Endothelial cell of umbilical vein (primary cell): ENCODE measurements around the gene ITPRIPL2. TPM values are rescaled to one million over a fixed set of nuclear protein-coding genes. Genes with fewer than 3 reads are reported as not detected.

Experiments used
- BruUV-seq: library from RNA; stranded (reverse); fragments of 400-500 nt; replicated peaks from 2 replicates; lab custom pipeline; 2021; lab: Mats Ljungman, UMichigan
- CTCF ChIA-PET: fragments of 300-600, 350-600 bp; sonication (Branson Sonifier 250); formaldehyde crosslinking; loops from one replicate; lab custom pipeline; 2021; ENCODE audit warnings: antibody characterized with exemption, inconsistent platforms; lab: Charles Lee
- POLR2A ChIA-PET: fragments of 300-600, 350-600 bp; sonication (Branson Sonifier 250); formaldehyde crosslinking; loops from one replicate; lab custom pipeline; 2021; ENCODE audit warnings: antibody characterized with exemption, inconsistent platforms; lab: Charles Lee
- DNase-seq: peaks from one replicate; pipeline ENCODE4 v3.0.0-alpha.2; 2011; ENCODE audit warnings: low read depth, low spot score
- FAIRE-seq: peaks from 2 replicates; lab custom pipeline; 2011; peaks lifted over from hg19 to GRCh38; lab: Jason Lieb, UNC
- H2AFZ ChIP-seq: 2 replicates; pipeline ENCODE4 v1.6.0; 2012; ENCODE audit warnings: low read depth, low read length, control low read depth, inconsistent platforms
- H3K27ac ChIP-seq: 2 replicates; pipeline ENCODE4 v1.5.1; 2011; ENCODE audit warnings: low read depth, mild to moderate bottlenecking, control low read depth, low read length, moderate library complexity; ENCODE audit not compliant: insufficient read depth
- H3K27me3 ChIP-seq, 2 experiments: 2 replicates each; pipeline versions ENCODE4 v1.6.0 to v1.6.1; 2011; ENCODE audit warnings: low read length in 2 of 2, mixed read lengths in 1 of 2; ENCODE audit not compliant: control insufficient read depth in 2 of 2, insufficient read depth in 2 of 2
- H3K36me3 ChIP-seq, 2 experiments: 2 replicates in 1 of 2; 3 replicates in 1 of 2; pipeline ENCODE4 v1.5.1; 2011; ENCODE audit warnings: low read length in 2 of 2, mild to moderate bottlenecking in 1 of 2, moderate library complexity in 1 of 2; ENCODE audit not compliant: control insufficient read depth in 2 of 2, insufficient read depth in 2 of 2; ENCODE audit errors: extremely low read depth in 1 of 2
- H3K4me1 ChIP-seq: 3 replicates; pipeline ENCODE4 v1.5.1; 2011; ENCODE audit warnings: mild to moderate bottlenecking, low read length; ENCODE audit not compliant: control insufficient read depth, insufficient read depth; ENCODE audit errors: extremely low read depth
- H3K4me2 ChIP-seq: 2 replicates; pipeline ENCODE4 v1.6.1; 2011; ENCODE audit warnings: low read length, control low read depth, mixed read lengths; ENCODE audit not compliant: insufficient read depth
- H3K4me3 ChIP-seq, 3 experiments: fragments of 200-600 bp in 1 of 3; sonication (generic), shearing (Covaris generic) in 1 of 3; replicated peaks in 1 of 3; 2 replicates each; pipeline ENCODE4 v1.5.1; 2011 to 2016; ENCODE audit warnings: control low read depth in 3 of 3, low read length in 3 of 3, mild to moderate bottlenecking in 2 of 3, inconsistent platforms in 1 of 3, low read depth in 1 of 3, moderate library complexity in 1 of 3; ENCODE audit not compliant: insufficient read depth in 1 of 3
- H3K79me2 ChIP-seq: 2 replicates; pipeline ENCODE4 v1.6.0; 2012; ENCODE audit warnings: low read length, inconsistent platforms; ENCODE audit not compliant: control insufficient read depth, insufficient read depth
- H3K9ac ChIP-seq: replicated peaks from 2 replicates; pipeline ENCODE3; 2011; ENCODE audit warnings: low read length, control low read depth; ENCODE audit not compliant: insufficient read depth; ENCODE audit errors: extremely low read depth
- H3K9me1 ChIP-seq: replicated peaks from 3 replicates; pipeline ENCODE4 v1.6.0; 2011; ENCODE audit warnings: mild to moderate bottlenecking, low read length; ENCODE audit not compliant: control insufficient read depth, insufficient read depth; ENCODE audit errors: extremely low read depth
- H3K9me3 ChIP-seq: replicated peaks from 2 replicates; pipeline ENCODE4 v1.5.1; 2012; ENCODE audit warnings: low read length, inconsistent platforms; ENCODE audit not compliant: control insufficient read depth, insufficient read depth
- H4K20me1 ChIP-seq: replicated peaks from 2 replicates; pipeline ENCODE3; 2011; ENCODE audit warnings: mild to moderate bottlenecking, low read length; ENCODE audit not compliant: control insufficient read depth, insufficient read depth; ENCODE audit errors: extremely low read depth
- EZH2 ChIP-seq: IDR thresholded peaks from 2 replicates; pipeline ENCODE4 v1.6.1; 2012; ENCODE audit warnings: borderline replicate concordance, low read depth, mild to moderate bottlenecking, moderate library complexity, low read length, inconsistent platforms; ENCODE audit not compliant: severe bottlenecking
- GATA2 ChIP-seq: IDR thresholded peaks from 2 replicates; pipeline ENCODE4 v1.7.0; 2011; ENCODE audit warnings: low read depth, mild to moderate bottlenecking, moderate library complexity, mixed read lengths, low read length; ENCODE audit not compliant: insufficient read length, insufficient read depth
- MAX ChIP-seq: IDR thresholded peaks from 2 replicates; pipeline ENCODE4 v1.6.1; 2011; ENCODE audit not compliant: insufficient read depth, insufficient read length
- MYC ChIP-seq: IDR thresholded peaks from one replicate; pipeline ENCODE4 v1.6.1; 2011; ENCODE audit warnings: mild to moderate bottlenecking, low read depth, low read length
- POLR2AphosphoS5 ChIP-seq: IDR thresholded peaks from 2 replicates; pipeline ENCODE4 v1.6.1; 2012; ENCODE audit warnings: low read depth, mild to moderate bottlenecking, control low read depth, low read length, moderate library complexity; ENCODE audit not compliant: insufficient read depth
- dilution Hi-C: fragments of 300-500 bp; cut with MboI; formaldehyde crosslinking; loops from one replicate; pipeline ENCODE4 v1.15.0; 2019; ENCODE audit warnings: low sequenced_read_pairs; ENCODE audit not compliant: extremely low pct_ligation_motif_present
- intact Hi-C: fragments of 100-400 bp; cut with micrococcal nuclease; formaldehyde crosslinking; loops from one replicate; pipeline ENCODE4 v1.10.0; 2022
- polyA plus RNA-seq, 4 experiments: library from polyadenylated mRNA; depleted of rRNA in 3 of 4; stranded (reverse) in 3 of 4; unstranded in 1 of 4; fragments of >200 nt; gene quantifications; 2 replicates each; pipeline versions ENCODE4 v1.2.1 to v1.2.3, GENCODE V29; 2011 to 2012; ENCODE audit warnings: missing spikeins in 1 of 4
- total RNA-seq: library from RNA; stranded (reverse); gene quantifications from 2 replicates; pipeline ENCODE4 v1.2.3, GENCODE V29; 2021
- TF ChIP-seq, protein P1 (sequence below), 2 donors: IDR thresholded peaks; 1 replicate in 1 of 2; 2 replicates in 1 of 2; pipeline ENCODE4 v1.5.1; 2011; ENCODE audit warnings: low read length in 2 of 2, mild to moderate bottlenecking in 2 of 2, moderate library complexity in 2 of 2, control low read depth in 1 of 2, inconsistent platforms in 1 of 2, low read depth in 1 of 2; ENCODE audit not compliant: insufficient read depth in 1 of 2; ENCODE audit errors: extremely low read depth in 1 of 2

Gene ITPRIPL2
- total and polyA plus RNA-seq, 2 donors (not counting 3 experiments of a cell fraction or from before 2014, with no cell fraction given) = 10.9 to 40.8 TPM

DNA sequence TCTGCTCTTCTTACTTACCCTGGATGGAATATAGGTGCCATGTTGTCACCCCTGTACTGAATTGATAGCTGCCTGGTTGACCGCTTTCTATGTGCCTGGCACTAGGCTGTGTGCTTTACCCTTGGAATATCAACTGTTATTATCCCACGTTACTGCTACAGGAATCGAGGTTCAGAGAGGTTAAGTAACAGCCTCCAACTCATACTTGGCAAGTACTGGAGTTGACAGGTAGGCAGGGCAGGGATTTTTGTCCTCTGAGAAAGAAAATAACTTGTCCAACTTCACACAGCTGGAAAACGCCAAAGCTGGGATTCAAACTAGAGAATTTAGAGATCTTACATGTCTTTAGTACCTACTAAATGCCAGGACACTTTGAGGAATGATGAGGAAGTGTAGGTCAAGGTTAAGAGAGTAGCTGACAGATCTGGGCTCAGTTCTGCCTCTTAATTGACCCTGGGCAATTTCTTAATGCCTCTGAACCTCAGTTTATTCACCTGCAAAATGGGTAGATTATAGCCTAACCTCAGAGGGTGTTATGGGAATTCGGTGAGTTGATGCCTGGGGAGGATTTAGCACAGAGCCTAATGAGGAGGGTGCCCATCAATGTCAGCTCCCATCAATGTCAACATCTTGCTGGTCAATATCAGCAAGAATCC is 25.8 kb downstream of the ITPRIPL2 start:
- dilution Hi-C loops = no loop called here
- CTCF ChIA-PET = interaction anchor here (1.4 to 4.2 kb wide), 3 partner anchors 8 to 53 kb away, joined by 5 to 19 read pairs (median 5); no protein-coding TSS in a partner anchor

More for the DNA sequence above, 25.8 kb downstream of the ITPRIPL2 start:
- H3K9ac ChIP-seq = no peak overlapping the region
- intact Hi-C loops = no loop called here
- DNase-seq (no peak), FAIRE-seq (no peak)
- BruUV-seq = no TSS peak
- H3K79me2 ChIP-seq = no peaks in the 10 kb centered on the region
- no peak overlapping the region for H3K4me3 ChIP-seq
- no peaks in the 10 kb centered on the region for H4K20me1 ChIP-seq
- no peak overlapping the region for H2AFZ ChIP-seq
- no peaks in the 10 kb centered on the region for H3K36me3 ChIP-seq
- peaks cover under 1 to 2% of the 10 kb centered on the region in 2 experiments for H3K27me3 ChIP-seq
- TF ChIP-seq EZH2 (no peak), GATA2 (no peak), MYC (no peak), MAX (no peak), POLR2AphosphoS5 (no peak)
- TF ChIP-seq, protein P1, sequence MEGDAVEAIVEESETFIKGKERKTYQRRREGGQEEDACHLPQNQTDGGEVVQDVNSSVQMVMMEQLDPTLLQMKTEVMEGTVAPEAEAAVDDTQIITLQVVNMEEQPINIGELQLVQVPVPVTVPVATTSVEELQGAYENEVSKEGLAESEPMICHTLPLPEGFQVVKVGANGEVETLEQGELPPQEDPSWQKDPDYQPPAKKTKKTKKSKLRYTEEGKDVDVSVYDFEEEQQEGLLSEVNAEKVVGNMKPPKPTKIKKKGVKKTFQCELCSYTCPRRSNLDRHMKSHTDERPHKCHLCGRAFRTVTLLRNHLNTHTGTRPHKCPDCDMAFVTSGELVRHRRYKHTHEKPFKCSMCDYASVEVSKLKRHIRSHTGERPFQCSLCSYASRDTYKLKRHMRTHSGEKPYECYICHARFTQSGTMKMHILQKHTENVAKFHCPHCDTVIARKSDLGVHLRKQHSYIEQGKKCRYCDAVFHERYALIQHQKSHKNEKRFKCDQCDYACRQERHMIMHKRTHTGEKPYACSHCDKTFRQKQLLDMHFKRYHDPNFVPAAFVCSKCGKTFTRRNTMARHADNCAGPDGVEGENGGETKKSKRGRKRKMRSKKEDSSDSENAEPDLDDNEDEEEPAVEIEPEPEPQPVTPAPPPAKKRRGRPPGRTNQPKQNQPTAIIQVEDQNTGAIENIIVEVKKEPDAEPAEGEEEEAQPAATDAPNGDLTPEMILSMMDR (IDR thresholded peaks at IDR 0.05; ENCODE audit: extremely low read depth in 1 of 2, insufficient read depth in 1 of 2, low read depth in 1 of 2, low read length in 2 of 2) = no peak
- POLR2A ChIA-PET = no interaction called here
- no peak overlapping the region for H3K27ac ChIP-seq
- no peaks in the 10 kb centered on the region for H3K9me3 ChIP-seq
- no peaks in the 10 kb centered on the region for H3K9me1 ChIP-seq
- peaks cover 4% of the 10 kb centered on the region for H3K4me1 ChIP-seq
- H3K4me2 ChIP-seq = no peak overlapping the region
